ENCODE results near the gene USH2A.
"Not testable (repeated sequence)": the region's sequence is repeated elsewhere in the genome, so short reads cannot be mapped to it uniquely, and the experiment has no call there.

The USH2A gene

GRCh38 chr1:216387782-216388181, 35.5 kb downstream of the USH2A start:
- DNase-seq, result no peak

- DNase-seq, result no peak
These were observed 43.8 kb downstream of the USH2A start for GRCh38 chr1:216379441-216379840.

DNA sequence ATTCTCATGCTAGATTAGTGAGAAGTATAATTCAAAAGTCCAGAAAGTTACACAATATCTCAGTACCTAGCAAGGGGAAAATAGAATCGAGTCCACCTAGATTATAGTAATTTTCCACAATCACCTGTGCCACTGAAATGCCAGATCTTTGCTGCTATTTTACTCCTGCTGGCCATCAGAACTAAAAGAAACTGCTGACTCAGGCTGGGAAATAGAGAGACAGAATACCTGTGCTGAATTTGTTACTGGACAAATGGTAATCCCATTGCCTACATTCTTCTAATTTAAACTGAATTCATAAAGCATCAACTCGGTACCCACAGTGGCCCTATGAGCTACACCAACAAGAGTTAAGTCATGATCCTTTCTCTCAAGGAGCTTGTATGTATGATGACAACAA, 55.0 kb downstream of the USH2A start:
- no peak for DNase-seq

GRCh38 chr1:216366979-216367378, 56.3 kb downstream of the USH2A start:
- DNase-seq, result no peak

DNA sequence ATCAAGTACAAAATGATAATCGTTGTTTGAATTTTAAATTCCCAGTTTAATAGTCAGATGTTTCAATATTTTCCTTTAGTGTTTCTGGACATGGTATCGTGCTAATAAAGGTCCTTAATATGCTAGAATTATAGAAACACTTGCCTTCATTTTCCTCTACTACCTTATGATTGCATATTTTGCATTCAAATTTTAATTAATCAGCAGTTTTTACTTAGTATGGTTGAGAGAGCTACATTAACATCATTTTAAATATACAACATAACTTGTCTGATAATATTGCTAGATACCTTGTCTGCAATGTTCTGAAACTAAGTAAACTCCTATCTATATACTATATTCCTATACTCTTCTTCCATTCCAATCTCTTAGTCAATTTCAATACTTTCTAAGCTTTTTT, 66.3 kb downstream of the USH2A start:
- DNase-seq, result no peak

DNA sequence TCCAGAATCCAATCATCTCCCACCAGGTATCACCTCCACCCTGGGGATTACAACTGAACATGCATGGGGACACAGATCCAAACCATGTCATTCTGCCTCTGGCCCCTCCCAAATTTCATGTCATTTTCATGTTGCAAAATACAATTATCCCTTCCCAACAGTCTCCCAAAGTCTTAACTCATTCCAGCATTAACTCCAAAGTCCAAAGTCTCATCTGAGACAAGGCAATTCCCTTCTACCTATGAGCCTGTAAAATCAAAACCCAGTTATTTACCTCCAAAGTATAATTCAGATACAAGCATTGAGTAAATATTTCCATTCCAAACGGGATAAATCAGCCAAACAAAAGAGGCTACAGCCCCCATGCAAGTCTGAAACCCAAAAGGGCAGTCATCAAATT, 73.1 kb downstream of the USH2A start:
- DNase-seq, result no peak

DNA sequence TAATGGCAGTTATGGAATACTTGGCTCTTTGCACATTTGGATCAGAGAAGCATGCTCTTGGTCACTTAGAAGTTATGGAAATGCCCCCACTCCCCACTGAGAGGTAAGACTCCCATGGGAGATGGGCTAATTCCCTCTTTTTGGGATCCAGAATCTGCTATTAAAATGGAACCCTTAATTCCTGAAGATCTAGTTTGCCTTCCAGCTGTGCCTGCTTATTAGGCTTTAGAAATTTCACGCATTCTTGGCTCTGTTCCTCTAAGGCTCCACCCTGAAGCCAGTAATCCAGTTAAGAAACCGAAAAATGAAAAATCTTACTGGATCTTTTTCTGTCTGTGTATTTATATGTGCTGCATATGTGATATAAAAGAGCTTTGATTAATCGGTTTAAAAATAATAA, 76.7 kb downstream of the USH2A start:
- DNase-seq, result no peak

DNA sequence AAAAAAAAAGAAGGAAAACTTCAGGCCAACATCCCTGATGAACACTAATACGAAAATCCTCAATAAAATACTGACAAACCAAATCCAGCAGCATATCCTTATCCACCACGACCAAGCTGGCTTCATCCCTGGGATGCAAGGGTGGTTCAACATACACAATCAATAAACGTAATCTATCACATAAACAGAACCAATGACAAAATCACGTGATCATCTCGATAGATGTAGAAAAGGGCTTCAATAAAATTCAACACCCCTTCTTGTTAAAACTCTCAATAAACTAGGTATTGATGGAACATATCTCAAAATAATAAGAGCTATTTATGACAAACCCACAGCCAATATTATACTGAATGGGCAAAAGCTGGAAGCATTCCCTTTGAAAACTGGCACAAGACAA, 82.7 kb downstream of the USH2A start:
- not testable (repeated sequence) for DNase-seq

- DNase-seq, result no peak
These were observed 90.8 kb downstream of the USH2A start for GRCh38 chr1:216332462-216332861.

DNA sequence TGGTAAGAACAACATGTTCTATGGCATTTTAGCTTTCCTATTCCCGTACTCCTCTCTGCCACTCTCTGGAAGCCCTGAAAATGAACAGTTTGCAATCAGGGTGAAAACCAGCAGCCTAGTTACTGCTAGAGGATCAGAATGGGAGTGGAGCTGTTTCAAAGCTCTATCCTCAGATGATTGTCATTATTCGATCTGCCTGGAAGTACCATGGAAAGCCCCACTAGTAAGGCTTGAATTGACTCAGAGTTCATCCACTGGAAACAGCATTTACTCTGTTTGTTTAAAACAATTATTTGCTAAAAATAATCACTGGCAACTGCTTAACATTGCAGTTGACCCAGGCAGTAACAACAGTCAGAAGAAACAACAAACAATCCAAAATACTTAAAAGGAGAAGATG, 91.2 kb downstream of the USH2A start:
- DNase-seq, result no peak

- no peak for DNase-seq
These were observed 92.0 kb downstream of the USH2A start for GRCh38 chr1:216331211-216331610.

GRCh38 chr1:216330262-216330661, 93.0 kb downstream of the USH2A start:
- no peak for DNase-seq

GRCh38 chr1:216325946-216326345, 97.3 kb downstream of the USH2A start:
- DNase-seq, result no peak

DNA sequence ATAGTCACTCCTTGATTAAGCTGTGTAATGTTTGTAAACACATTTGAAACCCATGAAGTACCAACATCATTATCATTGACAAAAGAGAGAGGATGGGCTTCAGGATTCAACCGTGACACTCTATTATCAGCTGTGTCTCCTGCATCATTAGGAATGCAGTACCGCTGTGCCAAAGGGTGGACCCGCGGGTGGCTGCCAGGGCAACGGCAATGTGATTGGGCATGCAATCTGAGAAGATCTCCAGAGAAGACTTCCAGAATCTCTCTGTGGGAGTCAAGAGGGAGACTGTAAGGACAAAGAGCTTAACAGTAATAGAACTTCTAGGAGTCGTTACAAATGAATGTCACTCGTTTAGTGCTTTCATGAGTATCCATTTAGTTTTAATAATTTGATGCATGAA, 97.9 kb downstream of the USH2A start:
- DNase-seq, result no peak

DNA sequence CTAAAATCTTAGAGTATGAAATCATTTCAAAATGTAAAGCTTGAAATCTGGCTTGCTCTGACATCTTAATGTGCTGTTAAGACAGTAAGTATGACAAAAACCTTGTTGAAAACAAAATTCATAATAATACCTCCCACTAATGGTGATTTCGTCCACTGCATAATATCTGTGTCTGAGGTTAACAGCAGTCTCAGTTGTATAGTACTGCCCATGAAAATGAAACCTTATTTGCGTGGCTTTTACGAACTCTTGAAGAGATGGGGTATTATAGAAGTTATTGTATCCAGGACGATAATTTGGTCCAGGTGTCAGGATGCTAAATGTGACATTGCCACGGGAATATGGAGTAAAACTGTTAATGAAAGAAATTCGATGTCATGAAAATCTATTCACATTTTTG, 99.9 kb downstream of the USH2A start:
- no peak for DNase-seq

- DNase-seq, result no peak
These were observed 108.7 kb downstream of the USH2A start for GRCh38 chr1:216314379-216315095.

DNA sequence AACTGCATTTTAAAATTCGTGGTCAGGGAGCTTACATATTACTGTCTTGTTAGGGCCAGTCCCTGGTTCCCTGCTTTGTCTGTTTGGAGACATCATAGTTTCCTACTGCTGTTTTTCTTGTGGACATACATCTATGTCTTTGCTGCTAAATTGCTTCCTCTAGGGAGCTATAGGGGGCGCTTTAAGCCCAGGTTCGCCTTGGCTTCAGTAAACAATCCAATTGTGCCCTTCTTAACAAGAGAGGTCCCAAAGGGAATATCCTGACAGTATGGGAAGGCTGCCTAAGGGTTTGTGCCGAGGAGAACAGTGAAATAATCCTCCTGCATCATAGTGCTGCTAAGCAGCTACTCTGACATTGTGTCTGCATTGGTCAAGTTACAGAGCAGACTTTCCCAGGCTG, 112.5 kb downstream of the USH2A start:
- DNase-seq, result no peak

GRCh38 chr1:216306830-216307229, 116.4 kb downstream of the USH2A start:
- DNase-seq, result no peak

DNA sequence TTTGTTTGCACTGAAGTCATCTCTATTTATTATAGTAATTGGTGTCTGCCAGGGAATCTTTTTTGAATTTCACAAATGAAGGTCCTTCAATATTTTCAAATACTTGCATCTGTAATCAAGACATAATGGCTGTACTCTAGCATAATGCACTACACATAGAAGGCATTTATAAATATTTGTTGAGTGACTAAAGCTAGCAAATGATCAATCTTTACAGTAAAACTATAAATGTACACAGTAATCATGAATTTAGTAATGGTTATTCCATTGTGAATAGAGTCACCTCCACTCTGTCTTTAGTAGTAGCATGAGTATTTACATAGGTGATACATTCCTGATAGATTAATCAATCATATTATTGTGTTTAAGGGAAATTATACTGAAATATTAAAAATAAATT, 119.6 kb downstream of the USH2A start:
- DNase-seq, result no peak

DNA sequence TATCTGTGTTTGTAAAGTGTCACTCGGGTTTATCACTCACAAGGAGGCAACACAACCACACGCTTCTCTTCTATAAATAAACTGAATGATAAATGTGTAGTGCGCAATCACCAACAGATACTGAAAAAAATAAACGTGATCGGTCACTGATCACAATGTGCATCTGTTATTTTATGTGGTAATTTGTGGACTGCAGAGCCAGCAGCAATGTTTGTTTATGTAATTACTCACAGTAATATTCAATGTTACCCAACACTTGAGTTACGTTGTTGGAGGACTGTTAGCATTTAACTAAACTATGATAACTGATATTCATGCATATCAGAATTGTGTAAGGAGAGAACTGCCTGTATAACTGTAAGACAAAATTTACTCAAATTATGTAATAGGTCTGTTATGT, 129.6 kb downstream of the USH2A start:
- no peak for DNase-seq

- DNase-seq, result no peak
These were observed 133.2 kb downstream of the USH2A start for GRCh38 chr1:216290074-216290473.

DNA sequence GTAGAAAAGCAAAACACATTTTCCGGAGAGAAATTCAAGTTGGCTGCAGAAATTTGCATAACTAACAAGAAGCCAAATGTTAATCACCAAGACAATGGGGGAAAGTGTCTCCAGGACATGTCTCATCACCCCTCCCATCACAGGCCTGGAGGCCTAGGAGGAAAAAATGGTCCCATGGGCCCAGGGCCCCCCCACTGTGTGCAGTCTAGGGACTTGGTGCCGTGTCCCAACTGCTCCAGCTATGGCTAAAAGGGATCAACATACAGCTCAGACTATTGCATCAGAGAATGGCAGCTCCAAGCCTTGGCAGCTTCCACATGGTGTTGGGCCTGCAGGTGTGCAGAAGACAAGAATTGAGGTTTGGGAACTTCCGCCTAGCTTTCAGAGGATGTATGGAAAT, 138.2 kb downstream of the USH2A start:
- DNase-seq, result no peak

DNA sequence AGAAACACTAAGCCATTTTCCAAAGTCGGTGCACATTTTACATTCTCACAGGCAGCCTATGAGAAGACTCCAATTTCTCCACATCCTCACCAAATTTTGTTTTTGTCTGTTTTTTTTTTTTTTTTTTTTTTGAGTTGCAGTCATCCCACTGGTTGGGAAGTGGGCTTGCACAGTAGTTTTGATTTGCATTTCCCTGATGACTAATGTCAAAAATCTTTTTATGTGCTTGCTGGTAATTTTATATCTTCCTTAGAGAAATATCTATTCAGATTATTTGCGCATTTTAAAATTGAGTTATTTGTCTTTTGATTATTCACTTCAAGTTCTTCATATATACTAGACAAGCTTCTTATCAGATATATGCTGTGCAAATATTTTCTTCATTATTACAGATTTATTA, 141.5 kb downstream of the USH2A start:
- no peak for DNase-seq

- no peak for DNase-seq
These were observed 153.0 kb downstream of the USH2A start for GRCh38 chr1:216270086-216270773.

- no peak for DNase-seq
These were observed 161.6 kb downstream of the USH2A start for GRCh38 chr1:216261631-216262030.

Data from CD4-positive, alpha-beta T cell treated with Interferon gamma for 1 hour (primary cell).